HEK293 (cell line): Measurements from ENCODE around the gene BRSK1.

Experiments
- CTCF ChIA-PET: fragments of 350-600 bp; formaldehyde crosslinking; extraction: SDS; loops from one replicate; lab custom pipeline; 2021; ENCODE audit warnings: antibody characterized with exemption; lab: Yijun Ruan, JAX
- POLR2A ChIA-PET: fragments of 300-600 bp; formaldehyde crosslinking; extraction: SDS; loops from one replicate; lab custom pipeline; 2020; ENCODE audit warnings: antibody characterized with exemption, inconsistent platforms; lab: Yijun Ruan, JAX
- H3K27ac ChIP-seq: fragments of 200-500 bp; sonication (Bioruptor generic); 2 replicates; pipeline ENCODE4 v1.5.1; 2014; ENCODE audit warnings: low read depth, low read length, control low read depth, inconsistent platforms; ENCODE audit errors: extremely low read depth
- H3K36me3 ChIP-seq, 2 experiments: fragments of 200-500 bp in 1 of 2; sonication (Bioruptor generic) in 1 of 2; 1 replicate in 1 of 2; 2 replicates in 1 of 2; pipeline ENCODE4 v1.5.1; 2014 to 2017; ENCODE audit warnings: inconsistent platforms in 2 of 2, low read length in 2 of 2; ENCODE audit not compliant: control insufficient read depth in 2 of 2, insufficient read depth in 1 of 2
- H3K4me1 ChIP-seq: fragments of 200-500 bp; sonication (Bioruptor generic); 2 replicates; pipeline ENCODE4 v1.5.1; 2014; ENCODE audit warnings: mild to moderate bottlenecking, low read length, inconsistent platforms; ENCODE audit not compliant: control insufficient read depth, insufficient read depth
- H3K4me3 ChIP-seq: 2 replicates; pipeline ENCODE4 v1.5.1; 2011; ENCODE audit warnings: low read depth, mild to moderate bottlenecking, control low read depth, low read length, moderate library complexity
- H3K9me3 ChIP-seq: fragments of 200-500 bp; sonication (Bioruptor generic); 2 replicates; pipeline ENCODE4 v1.5.1; 2014; ENCODE audit warnings: low read depth, low read length, inconsistent platforms; ENCODE audit not compliant: control insufficient read depth, insufficient read depth
- EGR2 ChIP-seq: fragments of 450-650 bp; formaldehyde crosslinking; IDR thresholded peaks from 2 replicates; pipeline ENCODE4 v1.5.1; 2016; ENCODE audit warnings: low read depth, missing biosample characterization, missing genetic modification characterization
- ELK4 ChIP-seq: IDR thresholded peaks from 2 replicates; pipeline ENCODE4 v1.6.1; 2011; ENCODE audit warnings: mild to moderate bottlenecking, low read depth, low read length, borderline replicate concordance
- KLF16 ChIP-seq: fragments of 450-650 bp; formaldehyde crosslinking; IDR thresholded peaks from 2 replicates; pipeline ENCODE4 v1.5.1; 2017; ENCODE audit warnings: missing biosample characterization, missing genetic modification characterization
- OSR2 ChIP-seq: fragments of 450-650 bp; formaldehyde crosslinking; IDR thresholded peaks from 2 replicates; pipeline ENCODE4 v1.5.1; 2016; ENCODE audit warnings: missing biosample characterization, missing genetic modification characterization
- RBAK ChIP-seq: fragments of 450-650 bp; formaldehyde crosslinking; IDR thresholded peaks from 2 replicates; pipeline ENCODE4 v1.5.1; 2016; ENCODE audit warnings: missing biosample characterization, missing genetic modification characterization
- SETDB1 ChIP-seq: IDR thresholded peaks from one replicate; pipeline ENCODE4 v1.6.1; 2017; ENCODE audit warnings: mild to moderate bottlenecking, low read length, moderate library complexity, mixed read lengths; ENCODE audit not compliant: insufficient read length
- ZFHX2 ChIP-seq: fragments of 450-650 bp; formaldehyde crosslinking; conservative IDR thresholded peaks from 2 replicates; pipeline ENCODE4 v1.5.1; 2016; ENCODE audit warnings: missing biosample characterization, missing genetic modification characterization
- ZNF140 ChIP-seq: fragments of 450-650 bp; formaldehyde crosslinking; IDR thresholded peaks from 2 replicates; pipeline ENCODE4 v1.5.1; 2016; ENCODE audit warnings: missing biosample characterization, missing genetic modification characterization
- ZNF211 ChIP-seq: fragments of 450-650 bp; formaldehyde crosslinking; IDR thresholded peaks from 2 replicates; pipeline ENCODE4 v1.5.1; 2016; ENCODE audit warnings: low read depth, missing biosample characterization, missing genetic modification characterization
- ZNF391 ChIP-seq: fragments of 450-650 bp; formaldehyde crosslinking; IDR thresholded peaks from 2 replicates; pipeline ENCODE4 v1.5.1; 2016; ENCODE audit warnings: low read depth, missing biosample characterization, missing genetic modification characterization, borderline replicate concordance
- ZNF621 ChIP-seq: fragments of 450-650 bp; formaldehyde crosslinking; IDR thresholded peaks from 2 replicates; pipeline ENCODE4 v1.5.1; 2017; ENCODE audit warnings: missing biosample characterization, missing genetic modification characterization
- ZNF777 ChIP-seq: fragments of 450-650 bp; formaldehyde crosslinking; IDR thresholded peaks from 2 replicates; pipeline ENCODE4 v1.5.1; 2017; ENCODE audit warnings: missing biosample characterization, missing genetic modification characterization, borderline replicate concordance
- ZSCAN18 ChIP-seq: fragments of 450-650 bp; formaldehyde crosslinking; IDR thresholded peaks from 2 replicates; pipeline ENCODE4 v1.5.1; 2016; ENCODE audit warnings: missing biosample characterization, missing genetic modification characterization
- TF ChIP-seq, protein P1 (sequence below): fragments of 450-650 bp; formaldehyde crosslinking; IDR thresholded peaks from 2 replicates; pipeline ENCODE4 v1.5.1; 2017; ENCODE audit warnings: missing biosample characterization, missing genetic modification characterization
- TF ChIP-seq, protein P2 (sequence below): fragments of 450-650 bp; formaldehyde crosslinking; IDR thresholded peaks from 2 replicates; pipeline ENCODE4 v1.5.1; 2016; ENCODE audit warnings: missing biosample characterization, missing genetic modification characterization, low read depth

The BRSK1 gene

GRCh38 chr19:55269299-55269698 lies 14.5 kb upstream of the BRSK1 start (continued):
- no peak for TF ChIP-seq RBAK (tag by site-specific recombination)

GRCh38 chr19:55270172-55270942 lies 13.4 kb upstream of the BRSK1 start:
- POLR2A ChIA-PET, result interaction anchor here (1.1 to 2.1 kb wide), 2 partner anchors 10 to 11 kb away, joined by 4 to 14 read pairs; partner anchors contain the start of genes HSPBP1 and PPP6R1
- Histone ChIP-seq H3K27ac (no peak overlapping the region), H3K36me3 (peaks cover 5 to 51% of the 10 kb centered on the region in 2 experiments; a peak in 2 of 3 replicates)
- TF ChIP-seq ZFHX2 (tag by site-specific recombination) (peak; percentile 56), ZNF777 (tag by site-specific recombination) (0 out of 2 replicates have a peak, but pooled peaks have one; percentile 12), ZNF621 (tag by site-specific recombination) (no peak), EGR2 (tag by site-specific recombination) (peak; percentile 50), SETDB1 (no peak)
- TF ChIP-seq, all 188 proteins: peak for 3
- H3K4me1 ChIP-seq, result no peaks in the 10 kb centered on the region
- H3K9me3 ChIP-seq, result no peaks in the 10 kb centered on the region
- CTCF ChIA-PET, result interaction anchor here (0.5 to 1.9 kb wide), 3 partner anchors 8 to 141 kb away, joined by 3 to 5 read pairs (median 5); no protein-coding TSS in a partner anchor
- H3K4me3 ChIP-seq, result no peak overlapping the region

GRCh38 chr19:55272142-55272541 lies 11.7 kb upstream of the BRSK1 start:
- no peaks in the 10 kb centered on the region for H3K4me1 ChIP-seq
- CTCF ChIA-PET, result no interaction called here
- POLR2A ChIA-PET, result interaction anchor here (0.9 kb wide), 1 partner anchor 67 kb away, joined by 5 read pairs; the partner anchor contains the start of gene KMT5C

More at GRCh38 chr19:55272142-55272541, 11.7 kb upstream of the BRSK1 start:
- TF ChIP-seq ZNF391 (tag by site-specific recombination), result no peak
- TF ChIP-seq ELK4, result no peak
- TF ChIP-seq KLF16 (tag by site-specific recombination), result no peak
- TF ChIP-seq ZNF211 (tag by site-specific recombination), result no peak
- TF ChIP-seq OSR2, result no peak
- TF ChIP-seq, protein P1, sequence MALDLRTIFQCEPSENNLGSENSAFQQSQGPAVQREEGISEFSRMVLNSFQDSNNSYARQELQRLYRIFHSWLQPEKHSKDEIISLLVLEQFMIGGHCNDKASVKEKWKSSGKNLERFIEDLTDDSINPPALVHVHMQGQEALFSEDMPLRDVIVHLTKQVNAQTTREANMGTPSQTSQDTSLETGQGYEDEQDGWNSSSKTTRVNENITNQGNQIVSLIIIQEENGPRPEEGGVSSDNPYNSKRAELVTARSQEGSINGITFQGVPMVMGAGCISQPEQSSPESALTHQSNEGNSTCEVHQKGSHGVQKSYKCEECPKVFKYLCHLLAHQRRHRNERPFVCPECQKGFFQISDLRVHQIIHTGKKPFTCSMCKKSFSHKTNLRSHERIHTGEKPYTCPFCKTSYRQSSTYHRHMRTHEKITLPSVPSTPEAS, result no peak
- TF ChIP-seq, protein P2, sequence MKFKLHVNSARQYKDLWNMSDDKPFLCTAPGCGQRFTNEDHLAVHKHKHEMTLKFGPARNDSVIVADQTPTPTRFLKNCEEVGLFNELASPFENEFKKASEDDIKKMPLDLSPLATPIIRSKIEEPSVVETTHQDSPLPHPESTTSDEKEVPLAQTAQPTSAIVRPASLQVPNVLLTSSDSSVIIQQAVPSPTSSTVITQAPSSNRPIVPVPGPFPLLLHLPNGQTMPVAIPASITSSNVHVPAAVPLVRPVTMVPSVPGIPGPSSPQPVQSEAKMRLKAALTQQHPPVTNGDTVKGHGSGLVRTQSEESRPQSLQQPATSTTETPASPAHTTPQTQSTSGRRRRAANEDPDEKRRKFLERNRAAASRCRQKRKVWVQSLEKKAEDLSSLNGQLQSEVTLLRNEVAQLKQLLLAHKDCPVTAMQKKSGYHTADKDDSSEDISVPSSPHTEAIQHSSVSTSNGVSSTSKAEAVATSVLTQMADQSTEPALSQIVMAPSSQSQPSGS, result no peak
- no peak for TF ChIP-seq ZNF140
- no peak for TF ChIP-seq ZSCAN18 (tag by site-specific recombination)
- TF ChIP-seq, all 188 proteins: peak for 0
- H3K27ac ChIP-seq, result no peak overlapping the region
- no peaks in the 10 kb centered on the region for H3K9me3 ChIP-seq
- peaks cover 5 to 58% of the 10 kb centered on the region in 2 experiments; a peak in 2 of 3 replicates for H3K36me3 ChIP-seq
- H3K4me3 ChIP-seq, result no peak overlapping the region
